Medulla oblongata (tissue), 1 donor: ENCODE results near the gene SEMA3E.
"Not testable (repeated sequence)": the region's sequence is repeated elsewhere in the genome, so short reads cannot be mapped to it uniquely, and the experiment has no call there.

Experiments
- DNase-seq: peaks from one replicate; pipeline ENCODE4 v3.0.0-alpha.2; 2015; ENCODE audit errors: extremely low spot score

Gene SEMA3E

GRCh38 chr7:83559887-83560286 is 89.1 kb downstream of the SEMA3E start:
- no peak for DNase-seq

DNA sequence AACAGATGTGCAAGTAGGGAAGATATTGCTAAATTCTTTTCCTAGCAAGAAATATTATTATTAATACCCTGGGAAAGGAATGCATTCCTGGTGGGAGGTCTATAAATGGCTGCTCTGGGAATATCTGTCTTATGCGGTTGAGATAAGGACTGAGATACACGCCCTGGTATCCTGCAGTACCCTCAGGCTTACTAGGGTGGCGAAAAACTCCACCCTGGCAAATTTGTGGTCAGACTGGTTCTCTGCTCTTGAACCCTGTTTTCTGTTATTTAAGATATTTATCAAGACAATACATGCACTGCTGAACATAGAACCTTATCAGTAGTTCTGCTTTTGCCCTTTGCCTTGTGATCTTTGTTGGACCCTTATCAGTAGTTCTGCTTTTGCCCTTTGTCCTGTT is 96.4 kb downstream of the SEMA3E start:
- not testable (repeated sequence) for DNase-seq

- no peak for DNase-seq
Measured at GRCh38 chr7:83550100-83550499, 98.8 kb downstream of the SEMA3E start.

- DNase-seq = no peak
Measured at GRCh38 chr7:83548250-83548649, 100.7 kb downstream of the SEMA3E start.

GRCh38 chr7:83547526-83547925 is 101.4 kb downstream of the SEMA3E start:
- no peak for DNase-seq

GRCh38 chr7:83546586-83546985 is 102.4 kb downstream of the SEMA3E start:
- DNase-seq = no peak

DNA sequence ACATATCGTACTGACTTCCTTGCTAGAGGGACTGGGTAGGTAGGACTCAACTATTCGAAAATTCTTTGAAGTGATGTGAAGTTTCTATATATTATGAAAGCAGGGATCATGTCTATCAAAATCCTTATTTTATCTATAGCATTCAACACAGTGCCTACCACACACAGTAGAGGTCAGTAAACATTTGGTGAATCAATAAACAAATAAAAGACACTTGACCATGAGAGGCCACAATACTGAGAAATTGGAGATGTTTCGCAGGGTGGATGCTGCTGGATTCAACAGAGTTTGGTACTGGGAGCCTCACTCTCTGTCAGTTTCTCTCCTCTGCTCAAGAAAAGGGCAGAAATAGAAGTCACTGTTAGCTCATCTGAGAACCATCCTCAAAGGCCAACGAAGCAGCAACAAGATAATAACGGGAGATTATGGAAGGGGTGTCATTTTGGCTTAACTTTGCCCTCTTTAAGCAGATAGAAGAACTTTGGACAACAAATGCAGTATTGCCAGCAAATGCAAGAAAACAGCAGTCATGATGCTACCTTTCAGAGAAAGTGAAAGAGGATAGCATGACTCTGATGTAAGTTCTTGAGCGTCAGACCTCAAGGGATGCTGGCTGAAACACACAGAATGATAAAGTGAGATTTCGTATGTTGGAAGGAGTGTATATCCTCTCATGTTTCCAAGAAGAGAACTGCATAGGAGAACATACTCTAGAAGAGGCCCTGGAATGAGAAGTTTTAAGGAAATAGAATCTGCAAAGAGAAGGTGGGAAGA is 107.6 kb downstream of the SEMA3E start:
- DNase-seq = no peak

- no peak for DNase-seq
Measured at GRCh38 chr7:83534488-83534887, 114.5 kb downstream of the SEMA3E start.

DNA sequence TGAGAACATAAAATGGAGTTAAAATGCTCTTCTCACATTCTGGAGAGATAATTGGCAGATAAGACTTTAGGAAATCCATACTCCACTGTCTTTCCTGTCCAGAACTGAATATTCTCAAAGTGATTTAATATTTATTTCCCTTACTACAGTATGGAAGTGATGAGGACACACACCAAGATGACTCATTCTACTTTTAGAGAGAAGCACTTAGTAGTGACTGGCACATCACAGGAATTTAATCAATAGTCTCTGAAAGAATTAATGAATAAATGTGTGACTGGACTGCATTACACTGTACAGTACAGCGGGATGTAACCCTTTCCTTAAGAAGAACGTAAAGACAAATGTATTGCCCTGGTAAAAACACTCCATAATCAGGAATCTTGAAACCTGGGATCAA is 116.7 kb downstream of the SEMA3E start:
- no peak for DNase-seq

DNA sequence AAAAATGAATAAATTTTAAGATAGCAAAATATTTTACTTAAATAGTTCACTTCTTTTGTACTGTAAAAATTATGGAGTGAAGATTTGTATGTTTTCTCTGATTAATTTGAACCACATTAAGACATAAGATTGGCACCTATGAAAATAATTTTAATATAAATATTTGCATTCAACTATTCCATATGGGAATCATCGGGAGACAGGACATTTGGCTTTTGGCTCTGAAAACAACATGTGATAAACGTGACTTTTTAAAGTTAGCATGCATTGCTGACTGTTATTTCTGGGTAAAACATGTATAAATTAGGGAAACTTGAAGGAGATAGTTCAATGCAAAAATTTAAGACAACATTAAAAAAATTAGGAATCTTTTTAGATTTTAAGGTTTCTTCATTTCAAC is 117.2 kb downstream of the SEMA3E start:
- DNase-seq = no peak

GRCh38 chr7:83528925-83529423 is 120.0 kb downstream of the SEMA3E start:
- no peak for DNase-seq

GRCh38 chr7:83524277-83525075 is 124.5 kb downstream of the SEMA3E start:
- no peak for DNase-seq

GRCh38 chr7:83520726-83521125 is 128.2 kb downstream of the SEMA3E start:
- no peak for DNase-seq

- no peak for DNase-seq
Measured at GRCh38 chr7:83519240-83519639, 129.7 kb downstream of the SEMA3E start.

GRCh38 chr7:83517035-83517700 is 131.8 kb downstream of the SEMA3E start:
- no peak for DNase-seq

DNA sequence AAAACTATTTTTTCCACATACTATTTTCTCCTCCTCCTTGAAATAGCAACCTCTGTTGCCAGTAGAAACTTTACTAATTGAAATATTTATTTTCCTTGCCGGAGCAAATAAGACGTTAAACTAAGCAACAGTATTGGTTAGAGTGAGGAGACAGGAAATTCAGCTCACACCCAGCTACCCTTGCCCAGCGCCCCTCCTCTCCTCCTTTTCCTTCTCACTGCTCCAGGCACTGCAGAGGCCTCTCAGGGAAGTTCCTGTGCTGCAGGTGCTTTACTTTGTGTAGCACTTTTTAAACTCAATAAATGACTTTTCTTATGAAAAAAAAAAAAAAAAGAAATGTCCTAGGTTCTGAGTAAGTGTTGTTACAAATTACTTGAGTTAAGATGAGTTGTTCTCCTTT is 134.0 kb downstream of the SEMA3E start:
- DNase-seq = no peak

- DNase-seq = no peak
Measured at GRCh38 chr7:83509255-83510021, 139.5 kb downstream of the SEMA3E start.

- DNase-seq = no peak
Measured at GRCh38 chr7:83504330-83504729, 144.6 kb downstream of the SEMA3E start.

DNA sequence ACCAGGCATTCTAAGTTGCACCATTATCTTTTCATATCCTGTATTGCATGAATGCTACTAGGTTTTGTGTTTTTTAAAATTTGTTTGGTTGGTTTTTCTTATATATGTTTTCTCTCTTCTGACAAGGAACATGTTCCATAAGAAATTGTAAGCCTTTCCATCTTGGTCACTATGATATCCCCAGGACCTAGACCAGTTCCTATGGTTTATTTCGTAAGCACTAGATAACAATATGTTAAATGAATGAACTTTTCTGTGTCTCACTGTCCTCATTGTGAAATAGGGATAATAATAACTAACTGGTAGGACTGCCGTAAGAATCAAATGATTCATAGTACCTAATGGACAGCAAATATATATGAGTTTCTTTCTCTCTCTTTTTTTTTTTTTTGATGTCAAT is 146.3 kb downstream of the SEMA3E start:
- DNase-seq = no peak

GRCh38 chr7:83494683-83495082 is 154.3 kb downstream of the SEMA3E start:
- DNase-seq = no peak

DNA sequence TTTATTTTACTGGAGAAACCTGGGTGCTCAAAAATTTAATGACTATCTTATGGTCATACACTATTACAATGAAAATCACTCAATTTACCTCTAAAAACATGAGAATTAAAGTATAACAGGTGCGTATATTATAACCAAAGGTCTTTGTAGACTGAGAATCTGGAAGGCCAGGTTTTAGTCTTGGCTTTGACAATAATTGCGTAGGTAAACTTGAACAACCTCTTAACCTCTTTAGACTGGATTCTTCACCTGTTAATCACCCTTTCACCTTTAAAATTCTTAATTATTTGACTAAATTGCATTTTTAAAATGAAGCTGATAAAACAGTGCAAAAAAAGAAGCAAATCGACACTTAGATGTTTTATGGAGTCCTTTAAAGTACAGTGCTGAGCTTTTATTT is 156.1 kb downstream of the SEMA3E start:
- DNase-seq = no peak

- no peak for DNase-seq
Measured at GRCh38 chr7:83487801-83488200, 161.1 kb downstream of the SEMA3E start.
